Vagina (tissue), 2 donors: ENCODE results near the gene OMA1.

Source experiments
- CTCF ChIP-seq, 3 experiments: fragments of 450-650 bp in 2 of 3; fragments of 200-600 bp in 1 of 3; sonication (generic) in 1 of 3; IDR thresholded peaks; one replicate each; pipeline ENCODE4 v1.5.1; 2017 to 2019; ENCODE audit warnings: antibody characterized with exemption in 3 of 3, mild to moderate bottlenecking in 2 of 3, moderate library complexity in 2 of 3
- POLR2A ChIP-seq, 2 donors: fragments of 450-650 bp; IDR thresholded peaks; one replicate each; pipeline ENCODE4 v1.6.1; 2017; ENCODE audit warnings: antibody characterized with exemption in 2 of 2, mild to moderate bottlenecking in 2 of 2, moderate library complexity in 2 of 2

GRCh38 chr1:58576325-58576726, 29.8 kb upstream of the OMA1 start:
- TF ChIP-seq CTCF (IDR thresholded peaks at IDR 0.05), result no peak
- TF ChIP-seq POLR2A (IDR thresholded peaks at IDR 0.05), result no peak
